GM10847 (cell line): ENCODE measurements around the gene PTPRN.

ENCODE experiments used
- POLR2A ChIP-seq: IDR thresholded peaks from 2 replicates; pipeline ENCODE4 v1.6.1; 2011; ENCODE audit not compliant: insufficient read length; ENCODE audit errors: extremely low read depth

Gene PTPRN

GRCh38 chr2:219309278-219309677 lies at the start of gene PTPRN:
Gene PTPRN, minus strand, starts transcription at chr2:219309401. Its CDS starts 69 bp downstream, at chr2:219309332.
- TF ChIP-seq POLR2A, result no peak

GRCh38 chr2:219358170-219359075 lies 49.2 kb upstream of the PTPRN start:
- TF ChIP-seq POLR2A, result no peak

GRCh38 chr2:219356834-219357233 lies 47.6 kb upstream of the PTPRN start:
- no peak for TF ChIP-seq POLR2A

- TF ChIP-seq POLR2A, result no peak
Measured at GRCh38 chr2:219354582-219354981, 45.4 kb upstream of the PTPRN start.

- TF ChIP-seq POLR2A, result no peak
Measured at GRCh38 chr2:219353129-219353528, 43.9 kb upstream of the PTPRN start.

GRCh38 chr2:219352448-219353023 lies 43.3 kb upstream of the PTPRN start:
- no peak for TF ChIP-seq POLR2A

- TF ChIP-seq POLR2A, result no peak
Measured at GRCh38 chr2:219350710-219351221, 41.6 kb upstream of the PTPRN start.

- no peak for TF ChIP-seq POLR2A
Measured at GRCh38 chr2:219350215-219350614, 41.0 kb upstream of the PTPRN start.

GRCh38 chr2:219344751-219345430 lies 35.7 kb upstream of the PTPRN start:
- no peak for TF ChIP-seq POLR2A

- no peak for TF ChIP-seq POLR2A
Measured at GRCh38 chr2:219335373-219335786, 26.2 kb upstream of the PTPRN start.

- TF ChIP-seq POLR2A, result no peak
Measured at GRCh38 chr2:219334076-219334475, 24.9 kb upstream of the PTPRN start.

- TF ChIP-seq POLR2A, result no peak
Measured at GRCh38 chr2:219332542-219332941, 23.3 kb upstream of the PTPRN start, which contains the start of gene RESP18. Gene RESP18, minus strand, starts transcription at chr2:219332744.

- TF ChIP-seq POLR2A, result no peak
Measured at GRCh38 chr2:219331560-219332213, 22.5 kb upstream of the PTPRN start.

GRCh38 chr2:219327719-219328118 lies 18.5 kb upstream of the PTPRN start:
- no peak for TF ChIP-seq POLR2A
